WTC11 (cell line): Measurements from ENCODE around the gene PADI1. TPM values are rescaled to one million over a fixed set of nuclear protein-coding genes. Genes with fewer than 3 reads are reported as not detected.
"Not testable (repeated sequence)": the region's sequence is repeated elsewhere in the genome, so short reads cannot be mapped to it uniquely, and the experiment has no call there.

Experiments
- ATAC-seq: fragments of 200-7000 bp; cut with Tn5 transposase; 2 replicates; pipeline ENCODE4 v1.10.0; 2021; ENCODE audit warnings: mild to moderate bottlenecking, moderate library complexity
- CTCF ChIA-PET: fragments of 300-600 bp; sonication (Branson Sonifier 250); formaldehyde crosslinking; loops from one replicate; lab custom pipeline; 2021; ENCODE audit warnings: antibody characterized with exemption; lab: Charles Lee
- POLR2A ChIA-PET: fragments of 350-600 bp; sonication (Branson Sonifier 250); formaldehyde crosslinking; loops from one replicate; lab custom pipeline; 2021; ENCODE audit warnings: antibody characterized with exemption; lab: Charles Lee
- DNase-seq: peaks from one replicate; pipeline ENCODE4 v3.0.0; 2021; ENCODE audit warnings: low spot score
- H3K27ac Mint-ChIP-seq: 2 replicates; pipeline ENCODE4 v1.8.0; 2021; ENCODE audit warnings: mixed read lengths
- H3K27me3 Mint-ChIP-seq: 2 replicates; pipeline ENCODE4 v1.8.0; 2021; ENCODE audit warnings: low read depth, mild to moderate bottlenecking, moderate library complexity, mixed read lengths
- H3K36me3 Mint-ChIP-seq: 2 replicates; pipeline ENCODE4 v1.8.0; 2021; ENCODE audit warnings: mixed read lengths
- H3K4me1 Mint-ChIP-seq: 2 replicates; pipeline ENCODE4 v1.8.0; 2022; ENCODE audit warnings: mixed read lengths
- H3K4me3 Mint-ChIP-seq: 2 replicates; pipeline ENCODE4 v1.8.0; 2021; ENCODE audit warnings: mild to moderate bottlenecking, moderate library complexity, mixed read lengths
- H3K9me3 Mint-ChIP-seq: 2 replicates; pipeline ENCODE4 v1.8.0; 2021; ENCODE audit warnings: mixed read lengths
- HMGA2 ChIP-seq: fragments of 250-450 bp; sonication (Bioruptor Pico); IDR thresholded peaks from 2 replicates; pipeline ENCODE4 v1.4.0; 2021; ENCODE audit warnings: mild to moderate bottlenecking, moderate library complexity
- JAZF1 ChIP-seq: fragments of 250-450 bp; sonication (Bioruptor Pico); IDR thresholded peaks from 2 replicates; pipeline ENCODE4 v1.9.0; 2021; ENCODE audit warnings: moderate library complexity, mild to moderate bottlenecking, inconsistent platforms
- NFATC4 ChIP-seq: fragments of 250-450 bp; sonication (Bioruptor Pico); IDR thresholded peaks from 2 replicates; pipeline ENCODE4 v1.9.0; 2021; ENCODE audit warnings: mild to moderate bottlenecking
- SOX15 ChIP-seq: fragments of 250-450 bp; sonication (Bioruptor Pico); IDR thresholded peaks from 2 replicates; pipeline ENCODE4 v1.9.0; 2021; ENCODE audit warnings: mild to moderate bottlenecking
- TCF7 ChIP-seq: sonication (generic); formaldehyde crosslinking; IDR thresholded peaks from 2 replicates; pipeline ENCODE4 v1.8.0; 2022; ENCODE audit warnings: mild to moderate bottlenecking, low read depth, missing genetic modification reagents, moderate library complexity
- TEAD4 ChIP-seq: sonication (generic); formaldehyde crosslinking; IDR thresholded peaks from 2 replicates; pipeline ENCODE4 v1.8.0; 2022; ENCODE audit warnings: mild to moderate bottlenecking, missing genetic modification reagents
- total RNA-seq: library from RNA; stranded (reverse); gene quantifications from 3 replicates; pipeline ENCODE4 v1.2.3, GENCODE V29; 2021
- TF ChIP-seq, protein P1 (sequence below): sonication (generic); formaldehyde crosslinking; IDR thresholded peaks from 2 replicates; pipeline ENCODE4 v1.8.0; 2022; ENCODE audit warnings: missing genetic modification reagents
- TF ChIP-seq, protein P2 (sequence below): sonication (generic); formaldehyde crosslinking; IDR thresholded peaks from 2 replicates; pipeline ENCODE4 v1.8.1; 2022; ENCODE audit warnings: low read depth, mild to moderate bottlenecking, moderate library complexity, missing genetic modification reagents, borderline replicate concordance
- TF ChIP-seq, protein P3 (sequence below): fragments of 250-450 bp; sonication (Bioruptor Pico); IDR thresholded peaks from 2 replicates; pipeline ENCODE4 v1.9.0; 2021; ENCODE audit warnings: mild to moderate bottlenecking
- TF ChIP-seq, protein P4 (sequence below): sonication (generic); formaldehyde crosslinking; conservative IDR thresholded peaks from 2 replicates; pipeline ENCODE4 v1.8.1; 2023; ENCODE audit warnings: mild to moderate bottlenecking, low read depth, missing genetic modification reagents, moderate library complexity

PADI1 gene
- total RNA-seq, 1 experiment from 2014 or later: 0.15 TPM

DNA sequence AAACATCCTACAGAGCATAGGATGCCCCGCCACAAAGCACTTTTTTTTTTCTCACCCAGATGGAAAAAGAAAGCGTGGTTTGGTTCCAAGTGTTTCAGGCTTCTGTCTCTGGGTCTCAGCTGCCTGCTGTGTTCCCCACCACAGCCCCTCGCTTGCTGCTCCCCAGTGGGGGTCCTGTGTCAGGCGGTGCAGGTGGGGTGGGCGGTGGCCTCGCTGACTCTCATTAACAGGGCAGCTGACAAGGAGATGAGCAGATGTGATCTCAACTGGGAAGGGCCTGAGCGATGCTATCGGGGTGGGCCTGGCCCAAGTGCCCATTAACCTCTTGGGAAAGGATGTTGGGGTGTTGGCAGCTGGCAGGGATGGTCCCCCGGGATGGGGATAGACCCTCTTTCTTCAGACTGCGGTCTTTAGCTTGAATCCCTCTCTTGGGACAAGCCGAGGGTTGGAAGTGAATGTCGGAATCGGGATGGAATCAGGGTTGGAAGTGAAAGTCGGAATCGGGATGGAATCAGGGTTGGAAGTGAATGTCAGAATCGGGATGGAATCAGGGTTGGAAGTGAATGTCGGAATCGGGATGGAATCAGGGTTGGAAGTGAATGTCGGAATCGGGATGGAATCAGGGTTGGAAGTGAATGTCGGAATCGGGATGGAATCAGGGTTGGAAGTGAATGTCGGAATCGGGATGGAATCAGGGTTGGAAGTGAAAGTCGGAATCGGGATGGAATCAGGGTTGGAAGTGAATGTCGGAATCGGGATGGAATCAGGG is 36.3 kb downstream of the PADI1 start:
- H3K27ac Mint-ChIP-seq, H3K27me3 Mint-ChIP-seq, POLR2A ChIA-PET, H3K36me3 Mint-ChIP-seq, H3K9me3 Mint-ChIP-seq, DNase-seq, ATAC-seq: not testable (repeated sequence)
- CTCF ChIA-PET: interaction anchor here (0.8 to 2.3 kb wide), 3 partner anchors 115 to 181 kb away, joined by 3 to 7 read pairs (median 4); no protein-coding TSS in a partner anchor
- TF ChIP-seq, protein P1, sequence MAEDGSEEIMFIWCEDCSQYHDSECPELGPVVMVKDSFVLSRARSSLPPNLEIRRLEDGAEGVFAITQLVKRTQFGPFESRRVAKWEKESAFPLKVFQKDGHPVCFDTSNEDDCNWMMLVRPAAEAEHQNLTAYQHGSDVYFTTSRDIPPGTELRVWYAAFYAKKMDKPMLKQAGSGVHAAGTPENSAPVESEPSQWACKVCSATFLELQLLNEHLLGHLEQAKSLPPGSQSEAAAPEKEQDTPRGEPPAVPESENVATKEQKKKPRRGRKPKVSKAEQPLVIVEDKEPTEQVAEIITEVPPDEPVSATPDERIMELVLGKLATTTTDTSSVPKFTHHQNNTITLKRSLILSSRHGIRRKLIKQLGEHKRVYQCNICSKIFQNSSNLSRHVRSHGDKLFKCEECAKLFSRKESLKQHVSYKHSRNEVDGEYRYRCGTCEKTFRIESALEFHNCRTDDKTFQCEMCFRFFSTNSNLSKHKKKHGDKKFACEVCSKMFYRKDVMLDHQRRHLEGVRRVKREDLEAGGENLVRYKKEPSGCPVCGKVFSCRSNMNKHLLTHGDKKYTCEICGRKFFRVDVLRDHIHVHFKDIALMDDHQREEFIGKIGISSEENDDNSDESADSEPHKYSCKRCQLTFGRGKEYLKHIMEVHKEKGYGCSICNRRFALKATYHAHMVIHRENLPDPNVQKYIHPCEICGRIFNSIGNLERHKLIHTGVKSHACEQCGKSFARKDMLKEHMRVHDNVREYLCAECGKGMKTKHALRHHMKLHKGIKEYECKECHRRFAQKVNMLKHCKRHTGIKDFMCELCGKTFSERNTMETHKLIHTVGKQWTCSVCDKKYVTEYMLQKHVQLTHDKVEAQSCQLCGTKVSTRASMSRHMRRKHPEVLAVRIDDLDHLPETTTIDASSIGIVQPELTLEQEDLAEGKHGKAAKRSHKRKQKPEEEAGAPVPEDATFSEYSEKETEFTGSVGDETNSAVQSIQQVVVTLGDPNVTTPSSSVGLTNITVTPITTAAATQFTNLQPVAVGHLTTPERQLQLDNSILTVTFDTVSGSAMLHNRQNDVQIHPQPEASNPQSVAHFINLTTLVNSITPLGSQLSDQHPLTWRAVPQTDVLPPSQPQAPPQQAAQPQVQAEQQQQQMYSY (CRISPR knock-in tag): peak; percentile 88
- H3K4me3 Mint-ChIP-seq: peak overlapping the region; percentile 40; the same call in 1 of the 2 replicates
- peaks cover 26% of the 10 kb centered on the region for H3K4me1 Mint-ChIP-seq

DNA sequence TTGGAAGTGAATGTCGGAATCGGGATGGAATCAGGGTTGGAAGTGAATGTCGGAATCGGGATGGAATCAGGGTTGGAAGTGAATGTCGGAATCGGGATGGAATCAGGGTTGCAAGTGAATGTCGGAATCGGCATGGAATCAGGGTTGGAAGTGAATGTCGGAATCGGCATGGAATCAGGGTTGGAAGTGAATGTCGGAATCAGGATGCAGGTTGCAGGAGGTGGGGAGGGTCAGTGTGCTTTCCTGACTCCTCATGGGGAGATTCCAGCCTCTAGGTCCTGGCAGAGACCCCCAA is 36.8 kb downstream of the PADI1 start:
- H3K27me3 Mint-ChIP-seq, H3K27ac Mint-ChIP-seq, H3K9me3 Mint-ChIP-seq, H3K4me3 Mint-ChIP-seq, H3K36me3 Mint-ChIP-seq, DNase-seq, ATAC-seq, POLR2A ChIA-PET: not testable (repeated sequence)
- CTCF ChIA-PET: interaction anchor here (0.6 to 2.3 kb wide), 3 partner anchors 116 to 181 kb away, joined by 3 to 7 read pairs (median 7); no protein-coding TSS in a partner anchor
- TF ChIP-seq, protein P1 (CRISPR knock-in tag): peak; percentile 87
- H3K4me1 Mint-ChIP-seq: peaks cover 27% of the 10 kb centered on the region

DNA sequence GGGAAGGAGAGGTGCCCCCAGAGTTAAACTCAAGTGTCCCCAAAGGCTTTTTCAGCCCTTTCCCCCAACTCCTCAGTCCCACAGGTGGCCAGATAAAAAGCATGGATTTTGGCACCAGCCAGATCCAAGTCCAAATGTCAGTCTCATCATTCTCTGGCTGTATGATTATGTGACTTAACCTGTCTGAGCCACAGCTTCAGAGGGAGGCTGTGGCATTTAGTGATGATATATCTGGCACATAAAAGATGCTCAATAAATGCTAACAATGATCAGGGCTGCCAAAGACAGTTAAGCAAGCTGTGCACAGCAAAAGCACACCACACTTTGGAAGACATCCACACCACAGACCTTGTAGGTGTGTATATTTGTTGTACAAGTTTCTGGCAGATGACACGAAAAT is 38.3 kb downstream of the PADI1 start:
- Mint-ChIP-seq H3K4me3 (no peak overlapping the region), H3K27ac (no peak overlapping the region), H3K27me3 (no peaks in the 10 kb centered on the region), H3K4me1 (peaks cover 27% of the 10 kb centered on the region), H3K36me3 (no peaks in the 10 kb centered on the region), H3K9me3 (no peaks in the 10 kb centered on the region)
- ChIA-PET CTCF (interaction anchor here (0.6 kb wide), 1 partner anchor 173 kb away, joined by 3 read pairs; no protein-coding TSS in a partner anchor), POLR2A (no interaction called here)
- ATAC-seq: no peak
- DNase-seq: no peak
- TF ChIP-seq, protein P2, sequence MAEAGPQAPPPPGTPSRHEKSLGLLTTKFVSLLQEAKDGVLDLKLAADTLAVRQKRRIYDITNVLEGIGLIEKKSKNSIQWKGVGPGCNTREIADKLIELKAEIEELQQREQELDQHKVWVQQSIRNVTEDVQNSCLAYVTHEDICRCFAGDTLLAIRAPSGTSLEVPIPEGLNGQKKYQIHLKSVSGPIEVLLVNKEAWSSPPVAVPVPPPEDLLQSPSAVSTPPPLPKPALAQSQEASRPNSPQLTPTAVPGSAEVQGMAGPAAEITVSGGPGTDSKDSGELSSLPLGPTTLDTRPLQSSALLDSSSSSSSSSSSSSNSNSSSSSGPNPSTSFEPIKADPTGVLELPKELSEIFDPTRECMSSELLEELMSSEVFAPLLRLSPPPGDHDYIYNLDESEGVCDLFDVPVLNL: no peak
- no peak for TF ChIP-seq TCF7 (CRISPR knock-in tag)
- no peak for TF ChIP-seq SOX15 (CRISPR knock-in tag)
- TF ChIP-seq HMGA2 (CRISPR knock-in tag): no peak
- TF ChIP-seq, protein P1 (CRISPR knock-in tag): no peak
- TF ChIP-seq, protein P3, sequence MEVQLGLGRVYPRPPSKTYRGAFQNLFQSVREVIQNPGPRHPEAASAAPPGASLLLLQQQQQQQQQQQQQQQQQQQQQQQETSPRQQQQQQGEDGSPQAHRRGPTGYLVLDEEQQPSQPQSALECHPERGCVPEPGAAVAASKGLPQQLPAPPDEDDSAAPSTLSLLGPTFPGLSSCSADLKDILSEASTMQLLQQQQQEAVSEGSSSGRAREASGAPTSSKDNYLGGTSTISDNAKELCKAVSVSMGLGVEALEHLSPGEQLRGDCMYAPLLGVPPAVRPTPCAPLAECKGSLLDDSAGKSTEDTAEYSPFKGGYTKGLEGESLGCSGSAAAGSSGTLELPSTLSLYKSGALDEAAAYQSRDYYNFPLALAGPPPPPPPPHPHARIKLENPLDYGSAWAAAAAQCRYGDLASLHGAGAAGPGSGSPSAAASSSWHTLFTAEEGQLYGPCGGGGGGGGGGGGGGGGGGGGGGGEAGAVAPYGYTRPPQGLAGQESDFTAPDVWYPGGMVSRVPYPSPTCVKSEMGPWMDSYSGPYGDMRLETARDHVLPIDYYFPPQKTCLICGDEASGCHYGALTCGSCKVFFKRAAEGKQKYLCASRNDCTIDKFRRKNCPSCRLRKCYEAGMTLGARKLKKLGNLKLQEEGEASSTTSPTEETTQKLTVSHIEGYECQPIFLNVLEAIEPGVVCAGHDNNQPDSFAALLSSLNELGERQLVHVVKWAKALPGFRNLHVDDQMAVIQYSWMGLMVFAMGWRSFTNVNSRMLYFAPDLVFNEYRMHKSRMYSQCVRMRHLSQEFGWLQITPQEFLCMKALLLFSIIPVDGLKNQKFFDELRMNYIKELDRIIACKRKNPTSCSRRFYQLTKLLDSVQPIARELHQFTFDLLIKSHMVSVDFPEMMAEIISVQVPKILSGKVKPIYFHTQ (CRISPR knock-in tag): no peak
- no peak for TF ChIP-seq JAZF1 (CRISPR knock-in tag)
- no peak for TF ChIP-seq NFATC4 (CRISPR knock-in tag)
- no peak for TF ChIP-seq TEAD4 (CRISPR knock-in tag)
- TF ChIP-seq, protein P4, sequence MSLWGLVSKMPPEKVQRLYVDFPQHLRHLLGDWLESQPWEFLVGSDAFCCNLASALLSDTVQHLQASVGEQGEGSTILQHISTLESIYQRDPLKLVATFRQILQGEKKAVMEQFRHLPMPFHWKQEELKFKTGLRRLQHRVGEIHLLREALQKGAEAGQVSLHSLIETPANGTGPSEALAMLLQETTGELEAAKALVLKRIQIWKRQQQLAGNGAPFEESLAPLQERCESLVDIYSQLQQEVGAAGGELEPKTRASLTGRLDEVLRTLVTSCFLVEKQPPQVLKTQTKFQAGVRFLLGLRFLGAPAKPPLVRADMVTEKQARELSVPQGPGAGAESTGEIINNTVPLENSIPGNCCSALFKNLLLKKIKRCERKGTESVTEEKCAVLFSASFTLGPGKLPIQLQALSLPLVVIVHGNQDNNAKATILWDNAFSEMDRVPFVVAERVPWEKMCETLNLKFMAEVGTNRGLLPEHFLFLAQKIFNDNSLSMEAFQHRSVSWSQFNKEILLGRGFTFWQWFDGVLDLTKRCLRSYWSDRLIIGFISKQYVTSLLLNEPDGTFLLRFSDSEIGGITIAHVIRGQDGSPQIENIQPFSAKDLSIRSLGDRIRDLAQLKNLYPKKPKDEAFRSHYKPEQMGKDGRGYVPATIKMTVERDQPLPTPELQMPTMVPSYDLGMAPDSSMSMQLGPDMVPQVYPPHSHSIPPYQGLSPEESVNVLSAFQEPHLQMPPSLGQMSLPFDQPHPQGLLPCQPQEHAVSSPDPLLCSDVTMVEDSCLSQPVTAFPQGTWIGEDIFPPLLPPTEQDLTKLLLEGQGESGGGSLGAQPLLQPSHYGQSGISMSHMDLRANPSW (CRISPR knock-in tag): no peak
